ENCODE measurements around the gene CLDN15. TPM values are rescaled to one million over a fixed set of nuclear protein-coding genes. Genes with fewer than 3 reads are reported as not detected.

CLDN15 gene
- polyA plus RNA-seq, 2 of the 4 experiments (the other 2 are of a cell fraction) = 9.6 to 12.9 TPM

GRCh38 chr7:101195884-101196283 lies 41.7 kb downstream of the CLDN15 start:
- WGBS (ENCODE audit: missing lambda C conversion rate) = 91% methylated on average over 17 of the region's 17 CpGs
- no peak for FAIRE-seq
- H3K27ac ChIP-seq = no peak overlapping the region
- H3K4me1 ChIP-seq = peaks cover 10% of the 10 kb centered on the region
- no peak overlapping the region for H3K4me2 ChIP-seq
- H3K9me3 ChIP-seq = no peaks in the 10 kb centered on the region
- CTCF ChIA-PET = interaction anchor here (0.5 to 10.7 kb wide), 6 partner anchors 8 to 301 kb away, joined by 3 to 318 read pairs (median 6); partner anchors contain the start of genes ACHE, MOGAT3, PLOD3 and ZNHIT1
- TF ChIP-seq CHD4 (IDR thresholded peaks at IDR 0.05; ENCODE audit: borderline replicate concordance) = no peak
- no peak overlapping the region for H3K4me3 ChIP-seq
- POLR2A ChIA-PET = no interaction called here
- no peak for DNase-seq (ENCODE audit: low read depth in 1 of 2, low spot score in 1 of 2)
- ATAC-seq = no peak

- Histone ChIP-seq H3K4me2 (no peak overlapping the region), H3K27ac (no peak overlapping the region), H3K4me1 (peaks cover 23% of the 10 kb centered on the region), H3K4me3 (no peak overlapping the region), H3K9me3 (no peaks in the 10 kb centered on the region)
- ChIA-PET POLR2A (no interaction called here), CTCF (interaction anchor here (4.0 to 10.7 kb wide), 3 partner anchors 13 to 46 kb away, joined by 38 to 318 read pairs (median 68); no protein-coding TSS in a partner anchor)
- DNase-seq (ENCODE audit: low read depth in 1 of 2, low spot score in 1 of 2) (no peak), ATAC-seq (no peak), FAIRE-seq (no peak)
- TF ChIP-seq MAZ (IDR thresholded peaks at IDR 0.05; ENCODE audit: borderline replicate concordance, low read depth, low read length) = no peak
- TF ChIP-seq PBX3 (IDR thresholded peaks at IDR 0.05) = no peak
- no peak for TF ChIP-seq BCL3 (IDR thresholded peaks at IDR 0.05)
- TF ChIP-seq HOXB13 (CRISPR knock-in tag; IDR thresholded peaks at IDR 0.05; ENCODE audit: low read depth) = no peak
- no peak for TF ChIP-seq REST (IDR thresholded peaks at IDR 0.05)
- no peak for TF ChIP-seq POLR2AphosphoS2 (conservative IDR thresholded peaks at IDR 0.05; ENCODE audit: low read length)
- TF ChIP-seq JUN (IDR thresholded peaks at IDR 0.05) = no peak
- TF ChIP-seq CHD2 (IDR thresholded peaks at IDR 0.05; ENCODE audit: low read length, partially characterized antibody) = no peak
- TF ChIP-seq CEBPB (IDR thresholded peaks at IDR 0.05) = no peak
- no peak for TF ChIP-seq MYC (IDR thresholded peaks at IDR 0.05; ENCODE audit: borderline replicate concordance, low read length)
- no peak for TF ChIP-seq ZSCAN20 (CRISPR knock-in tag; IDR thresholded peaks at IDR 0.05)
- TF ChIP-seq NPAS2 (CRISPR knock-in tag; IDR thresholded peaks at IDR 0.05; ENCODE audit: borderline replicate concordance) = no peak
- no peak for TF ChIP-seq CHD4 (IDR thresholded peaks at IDR 0.05; ENCODE audit: borderline replicate concordance)
- 57% methylated on average over 8 of the region's 8 CpGs for WGBS (ENCODE audit: missing lambda C conversion rate)
Observed at GRCh38 chr7:101189109-101189508, 48.5 kb downstream of the CLDN15 start.

- CTCF ChIA-PET = interaction anchor here (1.0 to 10.7 kb wide), 3 partner anchors 16 to 88 kb away, joined by 3 to 318 read pairs (median 6); no protein-coding TSS in a partner anchor
- Histone ChIP-seq H3K9me3 (no peaks in the 10 kb centered on the region), H3K4me3 (no peak overlapping the region), H3K4me2 (peak overlapping the region; percentile 11; the same call in 1 of the 3 replicates), H3K27ac (peak overlapping the region; percentile 11 to 55; a peak in 3 of 6 replicates), H3K4me1 (peaks cover 19% of the 10 kb centered on the region)
- WGBS (ENCODE audit: missing lambda C conversion rate) = 77% methylated on average over 4 of the region's 4 CpGs
- FAIRE-seq (no peak), DNase-seq (ENCODE audit: low read depth in 1 of 2, low spot score in 1 of 2) (no peak), ATAC-seq (no peak)
- POLR2A ChIA-PET = interaction anchor here (0.6 to 0.8 kb wide), 5 partner anchors 9 to 774 kb away, joined by 3 to 9 read pairs (median 5); partner anchors contain the start of gene SRRT
- TF ChIP-seq EP300 (IDR thresholded peaks at IDR 0.05) (no peak), MYC (IDR thresholded peaks at IDR 0.05; ENCODE audit: borderline replicate concordance, low read length) (no peak), FOSL2 (IDR thresholded peaks at IDR 0.05) (no peak), FOSL2 (CRISPR knock-in tag; IDR thresholded peaks at IDR 0.05) (no peak), TFCP2L1 (CRISPR knock-in tag; IDR thresholded peaks at IDR 0.05) (no peak), KDM5A (IDR thresholded peaks at IDR 0.05) (no peak)
Observed at GRCh38 chr7:101186844-101187428, 50.7 kb downstream of the CLDN15 start.
